Posterior vena cava (tissue), 2 donors: ENCODE results near the gene RASA2. TPM values are rescaled to one million over a fixed set of nuclear protein-coding genes. Genes with fewer than 3 reads are reported as not detected.
"Not testable (repeated sequence)": the region's sequence is repeated elsewhere in the genome, so short reads cannot be mapped to it uniquely, and the experiment has no call there.

Experiments used
- DNase-seq: peaks from one replicate; pipeline ENCODE4 v3.0.0-alpha.2; 2020; ENCODE audit warnings: low spot score
- intact Hi-C, 2 donors: fragments of 100-400 bp; cut with DNase I; formaldehyde crosslinking; loops; one replicate each; pipeline versions ENCODE4 v1.14.1 to v1.14.2; 2022 to 2023
- total RNA-seq, 2 donors: library from RNA; stranded (reverse); fragmentation: NEBNext Ultra II Directional; extraction: Animal tissue kit (Norgen Biotek cat#: 25700); gene quantifications; one replicate each; pipeline ENCODE4 v1.2.1, GENCODE V29; 2021
- donor health status: DM: yes; HTN: yes; CAD: no.
- donor health status: DM: yes; HTN: yes; CAD: no.

RASA2 gene
- total RNA-seq, 2 donors from 2014 or later: 17.1 to 21.4 TPM

- no peak for DNase-seq
- intact Hi-C loops: loop anchor here (5.0 to 10.0 kb wide), 2 partner anchors 141 to 143 kb away; no protein-coding TSS in a partner anchor
Measured at GRCh38 chr3:141455603-141456300, 31.1 kb upstream of the RASA2 start.

DNA sequence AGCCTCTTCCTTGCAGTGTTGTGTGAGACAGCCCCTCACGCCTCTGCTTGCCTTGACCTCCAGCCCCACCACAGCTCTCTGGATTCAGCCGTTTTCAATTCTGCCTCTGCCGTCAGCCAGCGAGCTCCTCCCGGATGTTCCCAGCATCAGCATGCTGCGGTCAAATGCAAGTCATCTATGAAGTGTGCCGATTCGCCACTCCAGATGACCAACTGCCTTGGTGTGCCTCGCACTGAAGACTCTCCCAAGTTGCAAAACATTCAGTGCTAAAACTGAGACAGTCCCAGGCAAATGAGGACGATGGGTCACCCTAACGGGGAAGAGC, 30.6 kb upstream of the RASA2 start:
- intact Hi-C loops: loop anchor here (5.0 to 10.0 kb wide), 2 partner anchors 141 to 144 kb away; no protein-coding TSS in a partner anchor

GRCh38 chr3:141457624-141458236, 29.1 kb upstream of the RASA2 start:
- intact Hi-C loops: loop anchor here (5.0 to 10.0 kb wide), 2 partner anchors 143 to 145 kb away; no protein-coding TSS in a partner anchor
- DNase-seq: no peak

More for the DNA sequence above, 30.6 kb upstream of the RASA2 start:
- DNase-seq: no peak

- DNase-seq: no peak
- intact Hi-C loops: loop anchor here (5.0 to 10.0 kb wide), 2 partner anchors 144 to 147 kb away; no protein-coding TSS in a partner anchor
Measured at GRCh38 chr3:141459008-141459407, 27.8 kb upstream of the RASA2 start.

GRCh38 chr3:141460097-141460704, 26.6 kb upstream of the RASA2 start:
- peak; percentile 95 for DNase-seq
- intact Hi-C loops: loop anchor here in 1 of 2 donors (5.0 kb wide), 1 partner anchor 102 kb away; no protein-coding TSS in a partner anchor

DNA sequence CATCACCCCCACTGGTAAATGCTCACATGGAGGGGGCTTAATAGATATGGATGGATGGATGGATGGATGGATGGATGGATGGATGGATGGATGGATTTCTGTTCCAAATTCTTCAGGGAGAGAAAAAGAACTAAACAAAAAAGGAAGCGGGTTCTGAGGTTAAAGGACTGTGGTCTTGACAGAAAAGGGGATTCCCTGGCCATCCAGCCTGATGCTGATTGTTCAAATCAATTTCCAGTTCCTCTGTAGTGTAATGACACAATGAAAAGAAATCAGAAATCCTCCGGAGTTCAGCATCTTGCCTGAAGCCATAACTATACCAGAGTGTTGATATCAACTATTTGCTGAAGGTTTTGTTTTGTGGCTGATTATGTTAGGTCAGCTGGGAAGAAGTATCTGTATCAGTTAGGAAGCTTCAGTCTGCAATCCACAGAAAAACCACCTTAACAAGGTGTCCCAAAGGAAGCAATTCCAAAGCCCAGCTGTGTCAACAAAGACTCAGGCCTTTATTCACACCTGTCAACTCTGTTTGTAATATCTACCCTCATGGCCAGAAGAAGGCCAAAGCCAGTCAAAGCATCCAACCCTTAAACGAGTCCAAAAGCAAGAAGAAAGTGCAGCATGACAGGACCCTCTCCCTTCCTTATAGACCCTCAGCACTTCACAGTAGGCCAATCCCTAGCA, 24.5 kb upstream of the RASA2 start:
- intact Hi-C loops: loop anchor here in 1 of 2 donors (5.0 kb wide), 1 partner anchor 100 kb away; no protein-coding TSS in a partner anchor
- no peak for DNase-seq

DNA sequence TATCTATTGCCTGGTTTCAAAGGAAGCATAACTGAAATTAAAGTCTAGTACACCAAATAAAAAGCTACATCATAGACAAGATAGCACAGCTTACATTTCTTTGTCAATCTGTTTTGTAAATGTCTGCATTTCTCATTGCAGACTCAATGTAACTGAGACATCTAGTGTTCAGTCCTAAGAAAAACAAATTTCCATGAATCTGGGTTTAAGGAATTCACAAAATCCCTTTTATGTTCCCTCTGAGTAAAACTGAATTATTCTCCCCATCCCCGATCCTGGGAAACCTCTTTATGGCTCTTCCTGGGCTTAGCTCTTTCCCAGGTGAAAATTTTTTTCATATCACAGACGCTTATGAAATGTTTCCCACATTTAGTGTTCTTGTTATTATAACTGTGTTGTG, 21.6 kb upstream of the RASA2 start:
- DNase-seq: no peak
- intact Hi-C loops: no loop called here

DNA sequence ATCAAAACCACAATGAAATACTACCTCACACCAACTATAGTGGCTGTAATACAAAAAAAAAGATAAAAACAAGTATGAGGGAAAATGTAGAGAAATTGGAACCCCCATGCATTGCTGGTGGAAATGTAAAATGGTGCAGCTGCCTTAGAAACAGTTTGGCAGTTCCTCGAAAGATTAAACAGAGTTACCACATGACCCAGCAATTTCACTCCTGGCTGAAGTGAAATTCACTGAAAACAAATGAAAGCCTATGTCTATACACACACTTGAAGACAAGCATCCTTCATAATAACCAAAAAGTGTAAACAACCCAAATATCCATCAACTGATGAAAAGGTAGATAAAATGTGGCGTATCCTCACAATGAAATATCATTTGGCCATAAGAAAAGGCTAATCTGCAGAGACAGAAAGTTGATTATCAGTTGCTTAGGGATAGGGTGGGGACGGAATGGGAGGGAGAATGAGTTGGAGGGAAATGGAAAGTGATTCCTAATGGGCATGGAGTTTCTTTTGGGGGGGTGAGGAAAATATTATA, 20.1 kb upstream of the RASA2 start:
- no peak for DNase-seq
- intact Hi-C loops: no loop called here

DNA sequence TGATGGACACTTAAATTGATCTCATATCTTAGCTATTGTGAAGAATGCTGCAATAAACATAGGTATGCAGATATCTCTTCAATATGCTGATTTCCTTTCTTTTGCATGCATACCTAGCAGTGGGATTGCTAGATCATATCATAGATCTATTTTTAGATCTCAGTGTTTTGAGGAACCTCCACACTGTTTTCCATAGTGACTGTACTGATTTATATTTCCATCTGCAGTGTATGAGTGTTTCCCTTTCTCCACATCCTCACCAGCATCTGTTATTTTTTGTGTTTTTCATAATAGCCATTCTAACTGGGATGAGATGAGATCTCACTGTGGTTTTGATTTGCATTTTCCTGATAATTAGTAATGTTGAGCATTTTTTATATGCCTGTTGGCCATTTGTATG, 17.1 kb upstream of the RASA2 start:
- DNase-seq: no peak
- intact Hi-C loops: loop anchor here in 1 of 2 donors (10.0 kb wide), 1 partner anchor 85 kb away; no protein-coding TSS in a partner anchor

- intact Hi-C loops: loop anchor here in 1 of 2 donors (10.0 kb wide), 1 partner anchor 84 kb away; no protein-coding TSS in a partner anchor
Measured at GRCh38 chr3:141471160-141471559, 15.7 kb upstream of the RASA2 start.

DNA sequence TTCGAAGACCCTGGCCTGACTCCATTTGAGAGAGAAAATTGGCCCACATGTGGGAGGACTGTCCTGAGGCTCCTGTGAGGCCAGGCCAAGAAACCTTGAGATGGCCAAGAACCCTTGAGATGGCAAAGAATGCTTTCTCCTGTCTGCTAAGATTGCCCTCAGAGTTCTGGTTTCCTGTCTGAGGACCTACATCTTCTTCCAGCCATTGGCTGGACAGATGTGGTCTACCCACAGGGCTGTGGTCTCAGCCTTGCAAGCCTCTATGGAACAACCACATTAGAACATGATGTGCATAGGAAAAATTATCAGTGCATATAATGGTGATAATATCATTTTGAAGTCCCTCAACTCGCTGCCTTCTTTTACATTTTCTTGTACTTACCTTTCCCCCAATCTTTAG, 10.8 kb upstream of the RASA2 start:
- intact Hi-C loops: loop anchor here in 1 of 2 donors (10.0 kb wide), 1 partner anchor 79 kb away; no protein-coding TSS in a partner anchor
- DNase-seq: no peak

More at GRCh38 chr3:141471160-141471559, 15.7 kb upstream of the RASA2 start:
- DNase-seq: no peak

GRCh38 chr3:141477224-141477623, 9.6 kb upstream of the RASA2 start:
- DNase-seq: no peak
- intact Hi-C loops: loop anchor here in 1 of 2 donors (10.0 kb wide), 1 partner anchor 78 kb away; no protein-coding TSS in a partner anchor

DNA sequence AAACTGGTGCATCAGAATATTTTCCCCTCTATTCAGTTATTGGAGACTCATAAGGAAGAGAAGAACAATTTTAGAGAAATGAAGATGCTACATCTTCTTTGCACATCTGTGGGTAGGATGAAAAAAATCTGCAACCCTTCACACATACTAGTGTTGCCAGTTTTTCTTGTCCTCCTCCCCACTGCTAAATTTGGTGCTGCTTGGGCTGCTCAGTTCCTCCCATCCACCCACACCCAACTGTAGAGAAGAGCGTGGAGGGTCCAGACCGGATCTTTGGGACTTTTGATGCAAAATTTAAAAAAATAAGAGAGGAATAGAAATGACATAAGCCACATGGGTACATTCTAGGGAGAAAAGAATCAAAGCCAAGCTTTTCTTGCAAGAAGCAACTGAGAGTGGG, 8.7 kb upstream of the RASA2 start:
- no peak for DNase-seq
- intact Hi-C loops: loop anchor here in 1 of 2 donors (10.0 kb wide), 1 partner anchor 77 kb away; no protein-coding TSS in a partner anchor

GRCh38 chr3:141478840-141479239, 8.0 kb upstream of the RASA2 start:
- intact Hi-C loops: loop anchor here in 1 of 2 donors (10.0 kb wide), 1 partner anchor 76 kb away; no protein-coding TSS in a partner anchor
- not testable (repeated sequence) for DNase-seq

DNA sequence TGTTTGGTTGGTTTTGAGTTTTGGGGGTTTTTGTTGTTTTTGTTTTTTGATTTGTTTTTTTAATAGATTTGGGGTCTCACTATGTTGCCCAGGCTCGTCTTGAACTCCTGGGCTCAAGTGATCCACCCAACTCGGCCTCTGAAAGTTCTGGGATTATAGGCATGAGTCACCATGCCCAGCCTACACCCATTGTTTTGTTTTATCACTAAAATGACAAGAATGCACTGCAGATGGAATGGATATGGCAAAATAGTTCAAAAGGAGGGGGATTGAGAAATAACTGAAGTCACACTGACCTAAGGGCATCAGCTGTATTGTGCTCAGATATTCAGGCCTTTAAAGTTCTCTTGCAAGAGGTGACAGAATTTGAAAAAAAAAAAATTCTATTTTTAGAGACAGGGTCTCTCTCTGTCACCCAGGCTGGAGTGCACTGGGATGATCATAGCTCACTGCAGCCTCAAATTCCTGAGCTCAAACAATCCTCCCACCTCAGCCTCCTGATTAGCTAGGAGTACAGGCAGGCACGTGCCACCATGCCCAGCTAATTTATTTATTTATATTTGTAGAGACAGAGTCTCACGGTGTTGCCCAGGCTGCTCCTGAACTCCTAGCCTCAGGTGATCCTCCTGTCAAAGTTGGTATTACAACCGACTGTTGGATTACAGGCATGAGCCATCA, 4.4 kb upstream of the RASA2 start:
- no peak for DNase-seq
- intact Hi-C loops: loop anchor here in 1 of 2 donors (10.0 kb wide), 1 partner anchor 62 kb away; no protein-coding TSS in a partner anchor

- intact Hi-C loops: loop anchor here in 1 of 2 donors (10.0 kb wide), 1 partner anchor 60 kb away; no protein-coding TSS in a partner anchor
- DNase-seq: no peak
Measured at GRCh38 chr3:141484701-141485287, 2.0 kb upstream of the RASA2 start.

DNA sequence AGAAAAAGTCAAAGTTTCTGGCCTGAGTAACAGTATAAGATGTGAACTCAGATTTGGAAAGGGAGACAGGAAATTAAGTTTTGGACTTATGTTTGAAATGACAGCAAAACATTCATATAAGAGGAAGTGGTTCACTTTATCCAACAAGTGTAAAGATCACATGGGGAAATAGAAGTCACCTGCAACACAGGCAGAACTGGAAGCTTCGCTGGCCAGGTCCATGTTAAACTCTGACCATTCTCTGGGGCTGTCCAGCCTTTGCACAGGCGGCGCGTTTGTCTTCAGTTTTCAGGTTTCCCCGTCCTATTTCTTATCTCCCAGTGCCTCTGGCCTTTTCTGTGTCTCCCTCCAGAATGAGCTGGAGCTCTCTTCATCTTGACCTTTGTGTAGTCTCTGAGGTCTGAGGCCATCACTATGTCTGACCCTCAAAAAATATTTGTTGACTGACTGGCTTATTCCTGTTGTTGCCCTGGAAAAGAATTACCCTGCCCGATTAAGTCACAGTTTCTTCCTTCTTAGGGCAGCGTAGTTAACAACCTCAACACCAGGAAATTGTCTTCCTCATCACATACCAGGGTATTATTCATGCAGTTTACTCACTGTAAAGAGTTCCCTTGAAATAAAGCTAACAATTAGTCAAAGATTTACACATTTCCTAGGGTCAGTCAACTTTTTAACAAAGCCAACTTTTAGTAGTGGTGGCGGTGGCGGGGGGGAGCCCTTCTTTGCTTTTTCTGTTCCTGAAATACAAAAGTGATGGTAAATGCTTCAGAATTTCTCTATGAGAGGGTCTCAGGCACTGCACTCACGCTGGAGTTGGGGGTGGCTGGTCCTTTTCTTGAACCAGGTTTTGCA, 959 bp upstream of the RASA2 start:
- no peak for DNase-seq
- intact Hi-C loops: loop anchor here in 1 of 2 donors (10.0 kb wide), 1 partner anchor 59 kb away; no protein-coding TSS in a partner anchor
